Neural progenitor cell (in vitro differentiated cells): ENCODE measurements around the gene OPHN1.

ENCODE experiments used
- CTCF ChIP-seq: fragments of 200-600 bp; sonication (generic); IDR thresholded peaks from 2 replicates; pipeline ENCODE4 v1.5.1; 2017; ENCODE audit warnings: antibody characterized with exemption, mild to moderate bottlenecking
- EZH2 ChIP-seq: fragments of 200-600 bp; sonication (generic); IDR thresholded peaks from 2 replicates; pipeline ENCODE4 v1.6.1; 2017; ENCODE audit warnings: antibody characterized with exemption, mild to moderate bottlenecking, moderate library complexity

DNA sequence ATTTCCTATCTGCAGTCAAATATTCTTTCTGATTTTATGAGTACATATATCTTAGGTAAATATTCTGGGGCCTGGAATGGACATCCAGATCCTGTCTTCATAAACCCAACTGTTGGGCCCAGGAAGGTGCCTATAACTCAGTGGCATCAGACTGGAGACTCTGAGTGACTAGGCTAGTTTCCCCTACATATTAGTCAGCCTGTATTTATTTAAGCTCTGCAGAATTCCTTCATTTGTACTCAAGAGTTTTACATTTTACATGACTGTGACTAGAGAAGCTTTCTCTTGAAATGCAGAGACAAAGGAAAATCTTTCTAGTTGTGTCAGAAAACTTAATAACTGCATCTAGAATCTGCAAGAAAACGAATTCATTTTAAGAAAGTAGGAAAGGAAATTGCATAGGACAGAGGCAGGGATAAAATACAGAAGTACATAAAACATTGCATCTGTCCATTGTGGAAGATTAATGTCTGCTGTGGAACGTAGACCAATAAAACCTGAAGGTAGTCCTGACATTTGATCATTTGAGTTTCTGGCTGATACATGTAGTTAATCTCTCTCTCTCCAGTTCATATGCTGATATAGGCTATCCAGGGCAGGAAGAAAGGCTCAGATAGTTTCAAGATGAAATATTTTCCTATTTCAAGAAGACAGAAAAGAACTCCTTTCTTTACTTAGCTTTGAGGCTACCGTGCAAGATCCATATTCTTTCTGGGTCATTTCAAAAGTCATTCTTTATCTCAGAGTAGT is 78.2 kb downstream of the OPHN1 start:
- TF ChIP-seq CTCF (no peak), EZH2 (no peak)
